ENCODE data around the gene DPM3. TPM values are rescaled to one million over a fixed set of nuclear protein-coding genes. Genes with fewer than 3 reads are reported as not detected.

The DPM3 gene
- total and polyA plus RNA-seq, 11 donors = 46.1 to 216 (median 61.0) TPM

DNA sequence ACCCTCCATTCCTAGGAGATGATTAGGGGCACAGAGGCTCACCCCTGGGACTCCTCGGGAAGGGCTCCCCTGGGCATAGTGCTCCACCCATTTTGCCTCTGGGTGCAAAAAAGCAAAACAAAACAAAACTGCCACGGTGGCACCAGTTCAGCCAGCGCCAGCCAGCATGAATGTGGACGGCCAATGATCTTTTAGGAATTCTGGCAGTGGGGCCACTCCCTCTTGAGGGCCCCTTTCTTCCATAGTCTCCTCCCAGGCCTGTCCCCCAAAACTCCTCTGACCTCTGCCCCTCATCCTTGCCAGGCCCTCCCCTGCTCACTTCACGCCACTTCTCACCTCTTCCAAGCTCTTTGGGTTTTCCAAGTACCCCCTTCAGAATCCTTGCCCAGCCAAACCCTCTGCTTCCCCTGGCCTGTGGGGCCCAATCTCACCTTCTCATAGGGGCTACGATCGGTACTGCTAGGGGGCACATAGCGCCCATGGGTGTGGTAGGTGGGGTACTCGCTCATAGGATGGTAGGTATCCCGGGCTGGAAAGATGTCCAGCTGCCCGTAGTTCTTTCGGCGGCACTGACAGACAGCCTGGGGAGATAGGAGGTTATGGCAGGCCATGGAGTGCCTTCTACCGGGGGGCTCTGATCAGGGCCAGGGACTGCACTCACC lies 46.6 kb upstream of the DPM3 start:
- no peaks in the 10 kb centered on the region for H3K9me3 ChIP-seq
- no peak overlapping the region for H3K4me3 ChIP-seq
- no peaks in the 10 kb centered on the region for H3K36me3 ChIP-seq
- 68 to 86% (median 79%) methylated on average over 14 of the region's 14 CpGs for WGBS, 4 donors
- ATAC-seq (no peak), DNase-seq (peak in 3 of 5 donors; percentile 13 to 22 (median 13))
- H3K27ac ChIP-seq = no peak overlapping the region
- no peak for TF ChIP-seq POLR2A (IDR thresholded peaks at IDR 0.05)
- TF ChIP-seq, protein P1, sequence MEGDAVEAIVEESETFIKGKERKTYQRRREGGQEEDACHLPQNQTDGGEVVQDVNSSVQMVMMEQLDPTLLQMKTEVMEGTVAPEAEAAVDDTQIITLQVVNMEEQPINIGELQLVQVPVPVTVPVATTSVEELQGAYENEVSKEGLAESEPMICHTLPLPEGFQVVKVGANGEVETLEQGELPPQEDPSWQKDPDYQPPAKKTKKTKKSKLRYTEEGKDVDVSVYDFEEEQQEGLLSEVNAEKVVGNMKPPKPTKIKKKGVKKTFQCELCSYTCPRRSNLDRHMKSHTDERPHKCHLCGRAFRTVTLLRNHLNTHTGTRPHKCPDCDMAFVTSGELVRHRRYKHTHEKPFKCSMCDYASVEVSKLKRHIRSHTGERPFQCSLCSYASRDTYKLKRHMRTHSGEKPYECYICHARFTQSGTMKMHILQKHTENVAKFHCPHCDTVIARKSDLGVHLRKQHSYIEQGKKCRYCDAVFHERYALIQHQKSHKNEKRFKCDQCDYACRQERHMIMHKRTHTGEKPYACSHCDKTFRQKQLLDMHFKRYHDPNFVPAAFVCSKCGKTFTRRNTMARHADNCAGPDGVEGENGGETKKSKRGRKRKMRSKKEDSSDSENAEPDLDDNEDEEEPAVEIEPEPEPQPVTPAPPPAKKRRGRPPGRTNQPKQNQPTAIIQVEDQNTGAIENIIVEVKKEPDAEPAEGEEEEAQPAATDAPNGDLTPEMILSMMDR (IDR thresholded peaks at IDR 0.05) = no peak
- no peaks in the 10 kb centered on the region for H3K27me3 ChIP-seq
- intact Hi-C loops (cut with DNase I) = no loop called here
- H3K4me1 ChIP-seq = peaks cover 0 to 14% (median 8%) of the 10 kb centered on the region in 12 donors

DNA sequence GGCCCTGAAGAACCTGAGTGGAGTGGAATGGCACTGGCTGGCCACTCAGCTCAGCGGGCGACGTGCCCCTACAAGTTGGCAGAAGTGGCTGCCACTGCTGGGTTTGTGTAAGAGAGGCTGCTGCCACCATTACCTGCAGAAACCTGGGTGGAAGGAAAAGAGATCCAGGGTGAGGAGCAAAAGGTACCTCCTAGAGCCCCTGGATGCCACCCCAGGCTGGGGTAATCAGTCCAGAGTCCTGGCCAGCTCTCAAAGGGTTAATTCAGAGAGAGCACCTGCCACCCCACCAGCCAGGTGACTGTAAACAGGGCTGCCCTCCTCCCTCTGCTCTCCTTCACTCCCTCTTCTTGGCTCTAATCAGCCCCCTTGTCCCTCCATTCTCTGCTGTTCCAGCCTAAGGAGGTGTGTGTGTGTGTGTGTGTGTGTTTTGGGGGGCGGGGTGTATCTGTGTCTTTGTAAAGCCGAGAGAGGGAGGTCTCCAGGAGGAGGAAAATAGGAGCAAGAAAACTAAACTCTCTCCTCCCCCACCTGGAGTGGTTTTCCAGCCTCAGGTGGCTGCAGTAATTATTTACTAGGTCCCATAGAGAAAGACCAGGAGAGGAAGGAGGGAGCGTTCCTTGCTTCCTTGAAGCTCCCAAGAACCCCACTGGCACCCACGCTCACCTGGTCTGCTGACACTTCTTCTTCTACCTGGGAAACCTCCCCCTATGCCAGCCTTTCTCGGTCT lies 45.9 kb upstream of the DPM3 start:
- intact Hi-C loops (cut with DNase I) = no loop called here
- TF ChIP-seq POLR2A (IDR thresholded peaks at IDR 0.05) = no peak
- TF ChIP-seq, protein P1 (IDR thresholded peaks at IDR 0.05) = no peak
- Histone ChIP-seq H3K36me3 (no peaks in the 10 kb centered on the region), H3K27me3 (no peaks in the 10 kb centered on the region), H3K27ac (peak overlapping the region in 1 of 12 donors; percentile 68), H3K9me3 (no peaks in the 10 kb centered on the region), H3K4me1 (peaks cover 0 to 14% (median 8%) of the 10 kb centered on the region in 12 donors), H3K4me3 (no peak overlapping the region)
- peak in 3 of 5 donors; percentile 3 to 19 (median 9) for DNase-seq
- 77 to 85% (median 83%) methylated on average over 8 of the region's 8 CpGs for WGBS, 4 donors
- ATAC-seq = no peak

DNA sequence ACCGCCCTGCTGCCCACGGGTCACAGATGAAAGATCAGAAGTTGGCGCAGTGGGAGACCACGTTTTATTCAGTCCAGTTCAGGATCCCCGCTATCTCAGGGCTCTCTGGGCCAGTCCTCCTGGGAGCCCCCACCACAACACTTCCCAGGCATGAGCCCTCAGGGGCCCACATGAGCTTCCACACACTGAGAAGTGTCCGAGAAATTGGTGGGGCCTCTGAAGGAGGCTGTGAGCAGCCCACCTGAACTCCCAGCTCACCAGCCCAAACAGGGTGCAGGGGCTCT lies 45.4 kb upstream of the DPM3 start:
- H3K27ac ChIP-seq = peak overlapping the region in 4 of 12 donors; percentile 23 to 68 (median 62)
- intact Hi-C loops (cut with DNase I) = no loop called here
- TF ChIP-seq POLR2A (IDR thresholded peaks at IDR 0.05) = no peak
- TF ChIP-seq, protein P1 (IDR thresholded peaks at IDR 0.05) = no peak
- ATAC-seq (no peak), DNase-seq (peak in 2 of 5 donors; percentile 17 to 42)
- no peaks in the 10 kb centered on the region for H3K9me3 ChIP-seq
- no peaks in the 10 kb centered on the region for H3K36me3 ChIP-seq
- H3K4me1 ChIP-seq = peaks cover 0 to 14% (median 8%) of the 10 kb centered on the region in 12 donors
- no peaks in the 10 kb centered on the region for H3K27me3 ChIP-seq
- H3K4me3 ChIP-seq = no peak overlapping the region
- 67 to 80% (median 70%) methylated on average over 6 of the region's 6 CpGs for WGBS, 4 donors
